ENCODE measurements around the gene RAB5B.

DNA sequence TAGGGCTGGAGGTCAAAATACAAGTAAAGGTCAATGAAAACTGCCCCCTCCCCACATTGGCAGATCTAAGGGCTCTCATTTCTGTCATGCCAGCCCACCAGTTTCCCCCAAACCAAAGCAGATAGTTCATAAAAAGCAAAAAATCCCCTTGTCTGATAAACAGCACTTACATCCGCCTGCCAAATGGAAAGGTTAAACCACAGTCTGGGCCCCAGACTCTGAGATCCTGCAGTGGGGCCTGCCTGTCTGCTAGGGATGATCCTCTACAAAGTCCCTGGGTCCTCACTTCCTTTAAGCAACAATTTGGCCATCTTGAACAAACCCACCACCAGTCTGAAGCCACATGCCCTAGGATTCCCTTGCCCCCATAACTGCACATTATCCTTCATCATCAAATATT, 58.1 kb downstream of the RAB5B start:
- TF ChIP-seq POLR2A (IDR thresholded peaks at IDR 0.05; ENCODE audit: low read length) (no peak), GATA1 (IDR thresholded peaks at IDR 0.05; ENCODE audit: low read depth, low read length) (no peak)

Measured in erythroblast (primary cell).